Astrocyte (in vitro differentiated cells and primary cell): ENCODE data around the gene GADL1. TPM values are rescaled to one million over a fixed set of nuclear protein-coding genes. Genes with fewer than 3 reads are reported as not detected.

Experiments used
- DNase-seq: peaks from one replicate; pipeline ENCODE4 v3.0.0-alpha.2; 2010; ENCODE audit warnings: low read depth
- FAIRE-seq: peaks from 2 replicates; lab custom pipeline; 2011; peaks lifted over from hg19 to GRCh38; lab: Jason Lieb, UNC
- H2AFZ ChIP-seq: 2 replicates; pipeline ENCODE4 v1.6.0; 2012; ENCODE audit warnings: low read depth, low read length, inconsistent platforms
- H3K27ac ChIP-seq: 2 replicates; pipeline ENCODE4 v1.5.1; 2011; ENCODE audit warnings: low read depth, low read length, inconsistent platforms
- H3K27me3 ChIP-seq: 2 replicates; pipeline ENCODE4 v1.6.0; 2011; ENCODE audit warnings: low read length, inconsistent platforms; ENCODE audit not compliant: insufficient read depth
- H3K36me3 ChIP-seq: 2 replicates; pipeline ENCODE4 v1.5.1; 2011; ENCODE audit warnings: low read length, inconsistent platforms; ENCODE audit not compliant: insufficient read depth
- H3K4me1 ChIP-seq: 2 replicates; pipeline ENCODE4 v1.5.1; 2011; ENCODE audit warnings: low read length, inconsistent platforms; ENCODE audit not compliant: insufficient read depth
- H3K4me2 ChIP-seq: 2 replicates; pipeline ENCODE4 v1.6.0; 2012; ENCODE audit warnings: low read length, inconsistent platforms
- H3K4me3 ChIP-seq: 2 replicates; pipeline ENCODE4 v1.5.1; 2011; ENCODE audit warnings: low read depth, mild to moderate bottlenecking, low read length, inconsistent platforms; ENCODE audit not compliant: insufficient read depth
- H3K79me2 ChIP-seq: 2 replicates; pipeline ENCODE4 v1.6.0; 2012; ENCODE audit warnings: mild to moderate bottlenecking, low read length, inconsistent platforms; ENCODE audit not compliant: insufficient read depth
- H3K9ac ChIP-seq: 2 replicates; pipeline ENCODE4 v1.6.0; 2012; ENCODE audit warnings: mild to moderate bottlenecking, low read length, inconsistent platforms
- H3K9me3 ChIP-seq: 2 replicates; pipeline ENCODE4 v1.5.1; 2012; ENCODE audit warnings: low read depth, mild to moderate bottlenecking, low read length, inconsistent platforms; ENCODE audit not compliant: insufficient read depth
- H4K20me1 ChIP-seq: 2 replicates; pipeline ENCODE4 v1.6.0; 2012; ENCODE audit warnings: low read length, inconsistent platforms; ENCODE audit not compliant: insufficient read depth
- H3K27ac Mint-ChIP-seq: one replicate; pipeline ENCODE4 v1.8.0; 2021; ENCODE audit warnings: mild to moderate bottlenecking, mixed read lengths; ENCODE audit not compliant: unreplicated experiment
- H3K27me3 Mint-ChIP-seq: one replicate; pipeline ENCODE4 v1.8.0; 2021; ENCODE audit warnings: low read depth, mixed read lengths; ENCODE audit not compliant: unreplicated experiment
- H3K36me3 Mint-ChIP-seq: one replicate; pipeline ENCODE4 v1.8.0; 2021; ENCODE audit warnings: low read depth, mixed read lengths; ENCODE audit not compliant: unreplicated experiment
- H3K4me1 Mint-ChIP-seq: one replicate; pipeline ENCODE4 v1.8.0; 2021; ENCODE audit warnings: low read depth, mixed read lengths; ENCODE audit not compliant: unreplicated experiment
- H3K4me3 Mint-ChIP-seq: one replicate; pipeline ENCODE4 v1.8.0; 2021; ENCODE audit warnings: mild to moderate bottlenecking, moderate library complexity, mixed read lengths; ENCODE audit not compliant: unreplicated experiment
- H3K9me3 Mint-ChIP-seq: one replicate; pipeline ENCODE4 v1.8.0; 2021; ENCODE audit warnings: mild to moderate bottlenecking, mixed read lengths; ENCODE audit not compliant: unreplicated experiment
- EZH2 ChIP-seq: IDR thresholded peaks from 2 replicates; pipeline ENCODE4 v1.6.1; 2012; ENCODE audit warnings: mild to moderate bottlenecking, low read length, inconsistent platforms; ENCODE audit not compliant: insufficient read depth
- total RNA-seq: library from RNA; stranded (reverse); gene quantifications from 2 replicates; pipeline ENCODE4 v1.2.1, GENCODE V29; 2021
- TF ChIP-seq, protein P1 (sequence below): IDR thresholded peaks from 2 replicates; pipeline ENCODE4 v1.5.1; 2011; ENCODE audit warnings: low read depth, mild to moderate bottlenecking, inconsistent platforms, low read length, moderate library complexity; ENCODE audit not compliant: insufficient read depth

The GADL1 gene
- total RNA-seq, 1 donor from 2014 or later: 0.09 TPM

DNA sequence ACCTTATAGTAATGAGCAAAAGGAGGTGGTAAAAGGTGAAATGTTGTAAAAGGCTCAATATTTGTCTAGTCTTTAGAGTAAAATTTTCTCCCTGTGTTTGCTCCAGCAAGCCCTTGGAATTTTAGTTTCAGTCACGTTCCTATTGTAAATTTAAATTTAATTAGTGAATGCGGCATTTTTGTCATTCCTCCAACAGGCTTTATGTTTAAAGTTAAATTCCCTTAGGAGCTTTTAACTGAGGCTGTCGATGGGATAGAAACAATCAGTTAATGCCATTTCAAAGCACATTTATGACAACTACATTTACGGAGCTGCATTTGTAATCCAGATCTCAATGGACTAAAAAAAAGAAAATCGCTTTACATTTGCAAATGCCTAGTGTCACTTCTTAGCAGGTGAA lies 868 bp upstream of the GADL1 start:
- H3K9me3 Mint-ChIP-seq: no peaks in the 10 kb centered on the region
- DNase-seq: no peak
- no peaks in the 10 kb centered on the region for H3K36me3 Mint-ChIP-seq
- H3K4me3 Mint-ChIP-seq: no peak overlapping the region
- Histone ChIP-seq H3K9ac (no peak overlapping the region), H3K4me1 (no peaks in the 10 kb centered on the region), H2AFZ (no peak overlapping the region), H3K79me2 (no peaks in the 10 kb centered on the region), H3K27ac (no peak overlapping the region), H3K4me3 (no peak overlapping the region), H3K36me3 (no peaks in the 10 kb centered on the region), H3K27me3 (peaks cover 12% of the 10 kb centered on the region), H3K4me2 (no peak overlapping the region), H3K9me3 (no peaks in the 10 kb centered on the region), H4K20me1 (no peaks in the 10 kb centered on the region)
- H3K4me1 Mint-ChIP-seq: no peaks in the 10 kb centered on the region
- H3K27ac Mint-ChIP-seq: no peak overlapping the region
- no peak for FAIRE-seq
- TF ChIP-seq, protein P1, sequence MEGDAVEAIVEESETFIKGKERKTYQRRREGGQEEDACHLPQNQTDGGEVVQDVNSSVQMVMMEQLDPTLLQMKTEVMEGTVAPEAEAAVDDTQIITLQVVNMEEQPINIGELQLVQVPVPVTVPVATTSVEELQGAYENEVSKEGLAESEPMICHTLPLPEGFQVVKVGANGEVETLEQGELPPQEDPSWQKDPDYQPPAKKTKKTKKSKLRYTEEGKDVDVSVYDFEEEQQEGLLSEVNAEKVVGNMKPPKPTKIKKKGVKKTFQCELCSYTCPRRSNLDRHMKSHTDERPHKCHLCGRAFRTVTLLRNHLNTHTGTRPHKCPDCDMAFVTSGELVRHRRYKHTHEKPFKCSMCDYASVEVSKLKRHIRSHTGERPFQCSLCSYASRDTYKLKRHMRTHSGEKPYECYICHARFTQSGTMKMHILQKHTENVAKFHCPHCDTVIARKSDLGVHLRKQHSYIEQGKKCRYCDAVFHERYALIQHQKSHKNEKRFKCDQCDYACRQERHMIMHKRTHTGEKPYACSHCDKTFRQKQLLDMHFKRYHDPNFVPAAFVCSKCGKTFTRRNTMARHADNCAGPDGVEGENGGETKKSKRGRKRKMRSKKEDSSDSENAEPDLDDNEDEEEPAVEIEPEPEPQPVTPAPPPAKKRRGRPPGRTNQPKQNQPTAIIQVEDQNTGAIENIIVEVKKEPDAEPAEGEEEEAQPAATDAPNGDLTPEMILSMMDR: no peak
- no peak for TF ChIP-seq EZH2
- peaks cover 32% of the 10 kb centered on the region for H3K27me3 Mint-ChIP-seq

DNA sequence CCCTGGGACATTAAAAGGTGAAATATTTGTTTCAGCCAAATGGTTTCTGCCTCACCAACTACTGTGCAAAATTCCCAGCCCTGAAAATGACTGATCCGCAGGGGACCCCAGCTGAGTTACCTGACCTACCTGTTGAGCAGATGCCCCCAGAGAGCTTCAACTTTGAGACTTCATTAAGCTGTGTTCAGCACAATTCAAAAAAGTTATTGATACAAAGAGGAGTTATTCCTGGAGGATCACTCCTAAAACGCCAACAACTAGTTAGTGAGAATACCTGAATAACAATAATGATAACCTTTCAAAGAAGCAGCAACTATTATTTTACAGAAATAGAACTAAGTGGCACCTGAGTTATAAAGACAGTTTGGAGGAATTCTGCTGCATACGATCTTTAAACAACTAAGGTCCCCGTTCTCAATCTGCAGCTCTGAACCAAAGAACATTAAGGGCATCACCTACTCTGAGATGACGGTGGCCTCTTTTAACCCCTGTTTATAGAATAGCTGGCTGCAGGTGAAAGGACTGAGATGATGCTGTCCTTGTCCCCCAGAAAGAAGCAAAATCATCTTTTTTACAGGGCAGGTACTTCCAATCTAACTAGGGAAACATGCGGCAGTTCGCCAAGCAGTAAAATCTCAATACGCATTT lies 659 bp downstream of the GADL1 start:
- no peaks in the 10 kb centered on the region for H4K20me1 ChIP-seq
- FAIRE-seq (no peak), DNase-seq (no peak)
- peak overlapping the region; percentile 80 for H3K4me3 Mint-ChIP-seq
- H3K4me1 Mint-ChIP-seq: no peaks in the 10 kb centered on the region
- TF ChIP-seq EZH2: no peak
- TF ChIP-seq, protein P1: no peak
- H3K9ac ChIP-seq: peak overlapping the region; percentile 51
- H3K27me3 ChIP-seq: peaks cover 12% of the 10 kb centered on the region
- no peak overlapping the region for H3K27ac ChIP-seq
- H3K27me3 Mint-ChIP-seq: peaks cover 32% of the 10 kb centered on the region
- H3K4me2 ChIP-seq: peak overlapping the region; percentile 92
- H3K9me3 ChIP-seq: no peaks in the 10 kb centered on the region
- no peaks in the 10 kb centered on the region for H3K79me2 ChIP-seq
- no peaks in the 10 kb centered on the region for H3K9me3 Mint-ChIP-seq
- H3K36me3 Mint-ChIP-seq: no peaks in the 10 kb centered on the region
- no peaks in the 10 kb centered on the region for H3K4me1 ChIP-seq
- no peak overlapping the region for H2AFZ ChIP-seq
- no peak overlapping the region for H3K27ac Mint-ChIP-seq
- H3K36me3 ChIP-seq: no peaks in the 10 kb centered on the region
- H3K4me3 ChIP-seq: peak overlapping the region; percentile 72

DNA sequence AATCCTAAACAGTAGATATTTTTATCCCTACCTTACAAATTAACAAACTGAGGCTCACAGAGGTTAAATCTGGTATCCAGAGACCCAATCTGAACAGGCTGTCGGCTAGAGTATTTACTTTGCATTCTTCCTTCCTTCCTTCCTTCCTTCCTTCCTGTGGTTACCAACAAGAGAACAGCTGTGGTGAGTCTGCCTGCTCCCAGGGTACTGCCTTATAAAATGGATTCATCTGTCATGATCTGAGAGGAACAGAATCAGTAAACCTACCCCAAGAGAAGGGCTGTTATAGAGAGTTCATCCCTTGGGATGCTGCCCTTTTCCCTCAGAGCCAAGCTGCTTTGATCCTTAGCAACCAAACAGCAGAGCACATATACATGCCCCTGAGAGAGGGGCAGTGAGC lies 3.6 kb downstream of the GADL1 start:
- Histone ChIP-seq H3K36me3 (no peaks in the 10 kb centered on the region), H3K27ac (no peak overlapping the region), H3K79me2 (no peaks in the 10 kb centered on the region), H2AFZ (no peak overlapping the region), H3K4me1 (no peaks in the 10 kb centered on the region), H3K9ac (no peak overlapping the region), H4K20me1 (no peaks in the 10 kb centered on the region), H3K4me2 (no peak overlapping the region), H3K9me3 (no peaks in the 10 kb centered on the region), H3K4me3 (no peak overlapping the region), H3K27me3 (peaks cover 12% of the 10 kb centered on the region)
- H3K4me1 Mint-ChIP-seq: no peaks in the 10 kb centered on the region
- FAIRE-seq (no peak), DNase-seq (no peak)
- no peaks in the 10 kb centered on the region for H3K36me3 Mint-ChIP-seq
- H3K27me3 Mint-ChIP-seq: peaks cover 32% of the 10 kb centered on the region
- H3K27ac Mint-ChIP-seq: no peak overlapping the region
- H3K4me3 Mint-ChIP-seq: no peak overlapping the region
- peaks cover 5% of the 10 kb centered on the region for H3K9me3 Mint-ChIP-seq
- TF ChIP-seq EZH2: no peak
